Measurements from ENCODE around the gene ELL.
"Not testable (repeated sequence)": the region's sequence is repeated elsewhere in the genome, so short reads cannot be mapped to it uniquely, and the experiment has no call there.

The ELL gene

DNA sequence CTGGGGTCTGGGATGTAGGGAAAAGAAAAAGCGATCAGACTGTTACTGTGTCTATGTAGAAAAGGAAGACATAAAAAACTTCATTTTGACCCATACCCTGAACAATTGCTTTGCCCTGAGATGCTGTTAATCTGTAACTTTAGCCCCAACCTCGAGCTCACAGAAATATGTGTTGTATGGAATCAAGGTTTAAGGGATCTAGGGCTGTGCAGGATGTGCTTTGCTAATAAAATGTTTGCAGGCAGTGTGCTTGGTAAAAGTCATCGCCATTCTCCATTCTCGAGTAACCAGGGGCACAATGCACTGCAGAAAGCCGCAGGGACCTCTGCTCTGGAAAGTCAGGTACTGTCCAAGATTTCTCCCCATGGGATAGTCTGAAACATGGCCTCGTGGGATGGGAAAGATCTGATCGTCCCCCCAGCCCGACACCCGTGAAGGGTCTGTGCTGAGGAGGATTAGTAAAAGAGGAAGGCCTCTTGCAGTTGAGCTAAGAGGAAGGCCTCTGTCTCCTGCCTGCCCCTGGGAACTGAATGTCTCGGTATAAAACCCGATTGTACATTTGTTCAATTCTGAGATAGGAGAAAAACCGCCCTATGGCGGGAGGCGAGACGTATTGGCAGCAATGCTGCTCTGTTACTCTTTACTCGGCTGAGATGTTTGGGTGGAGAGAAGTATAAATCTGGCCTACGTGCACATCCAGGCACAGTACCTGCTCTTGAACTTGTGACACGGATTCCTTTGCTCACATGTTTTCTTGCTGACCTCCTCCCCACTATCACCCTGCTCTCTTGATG, 119.2 kb downstream of the ELL start:
- DNase-seq (ENCODE audit: low read depth in 2 of 2, low spot score in 1 of 2): not testable (repeated sequence)

DNA sequence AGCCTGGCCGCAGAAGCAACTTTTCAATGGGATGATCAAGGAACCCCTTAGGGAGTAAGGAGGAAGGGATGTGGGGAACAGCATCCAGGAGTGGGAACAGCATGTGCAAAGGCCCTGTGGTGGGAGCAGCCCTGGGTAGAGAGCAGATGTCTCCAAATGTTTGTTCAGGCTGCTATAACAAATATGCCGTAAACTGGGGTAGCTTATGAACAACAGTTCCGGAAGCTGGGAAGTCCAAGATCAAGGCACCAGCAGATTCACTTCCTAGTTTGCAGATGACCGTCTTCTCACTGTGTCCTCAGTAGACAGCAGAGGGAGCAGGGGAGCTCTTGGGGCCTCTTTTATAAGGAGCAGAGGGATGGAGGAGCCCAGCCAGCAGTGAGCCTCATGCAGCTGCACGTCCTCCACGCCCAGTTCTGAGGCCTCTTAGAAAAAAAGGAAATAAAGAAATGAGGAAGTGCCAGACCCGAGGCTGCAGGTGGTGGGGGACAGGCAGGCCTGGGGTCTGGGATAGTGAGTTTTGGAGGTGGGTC, 120.2 kb downstream of the ELL start:
- DNase-seq (ENCODE audit: low read depth in 2 of 2, low spot score in 1 of 2): no peak

DNA sequence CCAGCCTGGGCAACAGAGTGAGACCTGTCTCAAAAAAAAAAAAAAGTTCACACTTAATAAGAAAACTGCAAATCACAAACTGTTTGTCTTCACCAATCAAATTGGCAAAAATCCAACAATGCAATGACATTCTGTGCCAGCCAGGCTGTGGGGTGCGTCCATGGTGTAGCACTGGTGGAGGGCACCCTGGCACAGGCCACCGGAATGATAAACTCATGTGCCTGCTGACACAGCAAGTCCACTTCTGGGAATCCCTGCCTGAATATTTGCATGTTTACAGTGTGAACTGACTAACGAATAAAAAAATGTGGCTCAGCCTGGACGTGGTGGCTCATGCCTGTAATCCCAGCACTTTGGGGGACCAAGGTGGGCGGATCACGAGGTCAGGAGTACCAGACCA, 122.9 kb downstream of the ELL start:
- DNase-seq (ENCODE audit: low read depth in 2 of 2, low spot score in 1 of 2): no peak

DNA sequence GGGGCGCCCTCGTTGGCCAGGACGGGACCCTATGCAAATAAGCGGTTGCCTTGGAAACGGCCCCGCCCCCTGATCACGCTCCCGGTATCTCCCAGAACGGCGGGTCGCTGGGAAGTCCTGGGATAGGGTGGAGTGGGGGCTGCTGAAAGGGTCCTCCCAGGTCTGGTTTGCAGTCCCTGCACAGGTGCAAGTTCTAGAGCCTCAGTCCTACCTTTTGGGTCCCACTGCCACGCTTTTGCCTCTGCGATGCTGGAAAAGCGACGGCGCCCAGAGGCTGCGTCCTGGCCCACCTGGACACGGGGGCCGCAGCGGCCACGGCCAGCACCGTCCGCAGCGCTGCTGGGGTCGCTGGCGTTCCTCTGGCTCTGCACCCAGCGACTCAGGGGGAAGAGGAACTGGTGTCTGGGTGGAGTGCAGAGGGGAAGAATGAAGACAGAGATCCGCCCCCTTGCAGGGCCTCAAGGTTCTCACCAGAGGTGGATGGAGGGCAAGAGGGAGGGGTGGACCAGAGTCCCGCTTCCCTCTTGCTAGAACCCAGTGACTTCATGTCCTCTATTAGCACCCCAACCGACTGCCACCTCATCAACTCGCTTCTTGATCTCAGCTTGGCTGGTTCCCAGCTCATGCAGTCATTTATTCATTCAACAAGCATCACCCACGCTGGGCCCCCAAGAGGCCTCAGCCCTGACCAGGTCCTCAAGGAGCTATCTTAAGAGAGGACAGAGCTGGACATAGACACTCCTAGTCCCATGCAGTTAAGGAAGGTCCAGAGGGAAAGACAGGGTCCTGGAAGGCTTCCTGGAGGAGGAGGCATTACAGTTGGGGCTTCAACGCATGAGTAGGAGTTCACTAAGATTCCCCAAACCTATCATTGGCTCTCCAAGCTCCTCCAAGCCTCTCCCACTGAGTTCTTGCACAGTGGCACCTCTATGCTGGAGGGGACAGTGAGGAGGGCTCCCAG, 124.3 kb downstream of the ELL start, which contains the start of gene LRRC25:
Gene LRRC25 (minus strand): TSS at position 381 of the 961 bp plus-strand sequence. CDS start 659 bp downstream, outside the sequence.
- DNase-seq (ENCODE audit: low read depth in 2 of 2, low spot score in 1 of 2): no peak

DNA sequence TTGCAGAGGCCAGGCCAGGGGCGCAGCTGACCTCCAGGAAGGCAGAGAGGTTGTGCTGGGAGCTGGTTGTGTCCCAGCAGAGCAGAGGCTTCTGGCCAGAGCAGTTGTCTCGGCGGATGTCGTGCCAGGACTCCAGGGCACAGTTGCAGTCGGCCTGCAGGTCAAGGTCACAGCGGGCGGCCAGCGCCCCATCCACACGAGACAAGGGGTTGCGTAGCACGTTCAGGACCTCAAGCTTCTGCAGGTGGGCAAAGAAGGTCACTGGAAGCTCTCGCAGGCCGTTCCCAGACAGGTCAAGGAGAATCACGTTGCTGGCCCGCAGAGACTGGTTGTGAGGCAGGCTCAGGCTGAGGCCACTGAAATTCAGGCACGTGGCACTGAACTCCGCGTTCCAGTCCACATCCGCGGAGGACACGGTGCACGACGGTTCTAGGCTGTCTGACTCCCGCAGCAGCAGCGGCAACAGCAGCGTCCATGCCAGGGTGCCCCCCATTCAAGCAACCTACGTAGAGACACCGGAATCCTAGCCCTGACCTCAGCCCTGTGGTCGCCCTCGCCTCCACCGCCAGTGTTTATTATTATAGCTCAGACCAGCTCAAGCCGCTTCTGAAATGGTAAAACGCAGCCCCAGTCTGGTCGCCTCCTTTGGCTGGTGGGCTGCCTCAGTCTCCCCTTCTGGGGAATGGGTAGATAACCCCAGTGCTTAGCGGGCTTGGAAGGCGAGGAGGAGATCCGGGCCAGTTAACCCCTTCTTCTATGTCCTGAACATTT, 125.2 kb downstream of the ELL start:
- DNase-seq (ENCODE audit: low read depth in 2 of 2, low spot score in 1 of 2): no peak

DNA sequence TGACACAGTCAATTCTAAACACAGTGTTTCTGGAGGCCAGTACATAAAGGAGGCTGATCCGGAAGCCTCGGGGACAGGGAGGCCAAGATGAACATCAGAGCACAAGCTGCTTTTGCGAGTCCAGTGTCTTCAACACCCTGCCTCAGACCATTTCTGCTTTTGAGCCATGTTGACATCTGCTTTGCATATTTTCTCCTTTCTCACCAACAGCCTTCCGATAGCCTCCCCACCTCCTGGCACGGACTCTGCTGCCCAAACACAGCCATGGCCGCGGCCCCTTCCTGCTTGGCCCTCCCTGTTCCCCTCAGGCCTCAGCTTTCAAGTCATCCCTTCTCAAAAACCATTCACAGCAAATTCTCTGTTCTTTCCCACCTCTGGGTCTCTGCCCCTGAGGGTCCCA, 128.0 kb downstream of the ELL start:
- DNase-seq (ENCODE audit: low read depth in 2 of 2, low spot score in 1 of 2): no peak

DNA sequence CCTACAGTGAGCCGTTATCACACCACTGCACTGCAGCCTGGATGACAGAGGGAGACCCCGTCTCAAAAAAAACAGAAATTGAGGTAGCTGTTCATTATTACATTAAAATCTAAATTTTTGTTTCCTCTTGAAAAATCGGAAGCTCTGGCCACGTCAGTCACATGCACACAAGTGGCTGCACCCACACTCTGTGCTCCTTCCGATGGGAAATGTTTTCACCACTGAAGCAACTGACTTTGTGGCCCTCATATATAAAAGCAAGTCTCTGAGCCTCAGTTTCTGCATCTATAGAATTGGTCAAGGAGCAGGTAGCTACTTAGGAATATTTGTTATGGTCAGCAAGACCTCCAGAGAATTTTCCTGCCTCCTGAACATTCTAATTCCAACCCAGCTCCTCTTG, 128.9 kb downstream of the ELL start:
- DNase-seq (ENCODE audit: low read depth in 2 of 2, low spot score in 1 of 2): no peak
